BJ (cell line): ENCODE measurements around the gene PDE10A. TPM values are rescaled to one million over a fixed set of nuclear protein-coding genes. Genes with fewer than 3 reads are reported as not detected.

Source experiments
- CTCF ChIA-PET: fragments of 350-600 bp; formaldehyde crosslinking; extraction: SDS; loops from one replicate; lab custom pipeline; 2021; ENCODE audit warnings: antibody characterized with exemption, inconsistent platforms; lab: Yijun Ruan, JAX
- POLR2A ChIA-PET: fragments of 300-600 bp; sonication (Branson Sonifier 250); formaldehyde crosslinking; extraction: SDS; loops from one replicate; lab custom pipeline; 2021; ENCODE audit warnings: antibody characterized with exemption; lab: Charles Lee
- DNase-seq: peaks from one replicate; pipeline ENCODE4 v3.0.0-alpha.2; 2011; ENCODE audit warnings: low read depth
- H3K27me3 ChIP-seq: 2 replicates; pipeline ENCODE4 v1.6.0; 2011; ENCODE audit warnings: low read length; ENCODE audit not compliant: control insufficient read depth, insufficient read depth
- H3K36me3 ChIP-seq: 2 replicates; pipeline ENCODE4 v1.5.1; 2011; ENCODE audit warnings: low read length; ENCODE audit not compliant: control insufficient read depth, insufficient read depth
- H3K4me3 ChIP-seq: 2 replicates; pipeline ENCODE4 v1.5.1; 2011; ENCODE audit warnings: low read depth, mild to moderate bottlenecking, control low read depth, low read length
- CTCF ChIP-seq: IDR thresholded peaks from 2 replicates; pipeline ENCODE4 v1.5.1; 2011; ENCODE audit warnings: low read depth, mild to moderate bottlenecking, control low read depth, inconsistent platforms, low read length, moderate library complexity; ENCODE audit not compliant: insufficient read depth
- polyA plus RNA-seq: library from polyadenylated mRNA; depleted of rRNA; stranded (reverse); fragments of >200 nt; gene quantifications from 2 replicates; pipeline ENCODE4 v1.2.3, GENCODE V29; 2011

PDE10A gene
- polyA plus RNA-seq, 1 experiment, result 0.36 TPM

- no peak for TF ChIP-seq CTCF
- Histone ChIP-seq H3K36me3 (no peaks in the 10 kb centered on the region), H3K4me3 (no peak overlapping the region), H3K27me3 (peaks cover 18% of the 10 kb centered on the region)
- POLR2A ChIA-PET, result no interaction called here
- DNase-seq, result no peak
- CTCF ChIA-PET, result no interaction called here
Observed at GRCh38 chr6:165664559-165665383, 1.7 kb upstream of the PDE10A start.

GRCh38 chr6:165663736-165664558 lies 906 bp upstream of the PDE10A start:
- POLR2A ChIA-PET, result no interaction called here
- no peaks in the 10 kb centered on the region for H3K36me3 ChIP-seq
- CTCF ChIA-PET, result no interaction called here
- H3K27me3 ChIP-seq, result peaks cover 18% of the 10 kb centered on the region
- no peak for DNase-seq
- no peak overlapping the region for H3K4me3 ChIP-seq
- TF ChIP-seq CTCF, result no peak

- CTCF ChIA-PET, result no interaction called here
- H3K27me3 ChIP-seq, result peaks cover 18% of the 10 kb centered on the region
- H3K36me3 ChIP-seq, result no peaks in the 10 kb centered on the region
- DNase-seq, result no peak
- POLR2A ChIA-PET, result no interaction called here
- no peak overlapping the region for H3K4me3 ChIP-seq
- no peak for TF ChIP-seq CTCF
Observed at GRCh38 chr6:165663377-165663735, 315 bp upstream of the PDE10A start.

GRCh38 chr6:165662041-165662748 lies 846 bp downstream of the PDE10A start:
- no peak overlapping the region for H3K4me3 ChIP-seq
- POLR2A ChIA-PET, result no interaction called here

More at GRCh38 chr6:165662041-165662748, 846 bp downstream of the PDE10A start:
- CTCF ChIA-PET, result no interaction called here
- no peak for DNase-seq
- TF ChIP-seq CTCF, result no peak
- no peaks in the 10 kb centered on the region for H3K36me3 ChIP-seq
- H3K27me3 ChIP-seq, result peaks cover 18% of the 10 kb centered on the region
